ENCODE data around the gene SCAI. TPM values are rescaled to one million over a fixed set of nuclear protein-coding genes. Genes with fewer than 3 reads are reported as not detected.

The SCAI gene
- total RNA-seq, 6 experiments from 2014 or later: 4.7 to 7.2 (median 5.6) TPM

GRCh38 chr9:125003332-125003731 is 140.0 kb downstream of the SCAI start:
- no peaks in the 10 kb centered on the region for H3K36me3 Mint-ChIP-seq (ENCODE audit: low read depth)
- no peaks in the 10 kb centered on the region for H3K9me3 Mint-ChIP-seq
- no peak for DNase-seq
- H3K4me3 Mint-ChIP-seq: no peak overlapping the region
- no peaks in the 10 kb centered on the region for H3K4me1 Mint-ChIP-seq (ENCODE audit: low read depth)
- H3K27me3 Mint-ChIP-seq (ENCODE audit: insufficient read depth): no peaks in the 10 kb centered on the region
- no peak for TF ChIP-seq CTCF (IDR thresholded peaks at IDR 0.05)
- H3K27ac Mint-ChIP-seq: no peak overlapping the region

- H3K4me3 Mint-ChIP-seq: no peak overlapping the region
- no peak overlapping the region for H3K27ac Mint-ChIP-seq
- peaks cover 7% of the 10 kb centered on the region; the same call in 1 of the 2 replicates for H3K4me1 Mint-ChIP-seq (ENCODE audit: low read depth)
- peaks cover 2% of the 10 kb centered on the region; the same call in 1 of the 2 replicates for H3K27me3 Mint-ChIP-seq (ENCODE audit: insufficient read depth)
- no peak for TF ChIP-seq CTCF (IDR thresholded peaks at IDR 0.05)
- 0 out of 2 replicates have a peak, but pooled peaks cover 9% of the 10 kb centered on the region for H3K36me3 Mint-ChIP-seq (ENCODE audit: low read depth)
- no peaks in the 10 kb centered on the region for H3K9me3 Mint-ChIP-seq
- DNase-seq: no peak
These were observed 159.6 kb downstream of the SCAI start for GRCh38 chr9:124983698-124984097.

- Mint-ChIP-seq H3K4me3 (no peak overlapping the region), H3K9me3 (no peaks in the 10 kb centered on the region), H3K27me3 (ENCODE audit: insufficient read depth) (peaks cover 2% of the 10 kb centered on the region), H3K4me1 (ENCODE audit: low read depth) (no peaks in the 10 kb centered on the region), H3K36me3 (ENCODE audit: low read depth) (0 out of 2 replicates have a peak, but pooled peaks cover 9% of the 10 kb centered on the region), H3K27ac (no peak overlapping the region)
- no peak for TF ChIP-seq CTCF (IDR thresholded peaks at IDR 0.05)
- DNase-seq: no peak
These were observed 162.9 kb downstream of the SCAI start for GRCh38 chr9:124980431-124980830.

- H3K9me3 Mint-ChIP-seq: no peaks in the 10 kb centered on the region
- no peak overlapping the region for H3K4me3 Mint-ChIP-seq
- H3K4me1 Mint-ChIP-seq (ENCODE audit: low read depth): no peaks in the 10 kb centered on the region; the same call in 1 of the 2 replicates
- no peak for DNase-seq
- TF ChIP-seq CTCF (IDR thresholded peaks at IDR 0.05): no peak
- no peak overlapping the region for H3K27ac Mint-ChIP-seq
- H3K36me3 Mint-ChIP-seq (ENCODE audit: low read depth): peaks cover 5% of the 10 kb centered on the region
- H3K27me3 Mint-ChIP-seq (ENCODE audit: insufficient read depth): peaks cover under 1% of the 10 kb centered on the region
These were observed 168.2 kb downstream of the SCAI start for GRCh38 chr9:124975131-124975530.

- no peak for TF ChIP-seq CTCF (IDR thresholded peaks at IDR 0.05)
- DNase-seq: no peak
- Mint-ChIP-seq H3K27ac (no peak overlapping the region), H3K36me3 (ENCODE audit: low read depth) (peaks cover 5% of the 10 kb centered on the region), H3K27me3 (ENCODE audit: insufficient read depth) (no peaks in the 10 kb centered on the region; the same call in 1 of the 2 replicates), H3K9me3 (no peaks in the 10 kb centered on the region), H3K4me3 (no peak overlapping the region), H3K4me1 (ENCODE audit: low read depth) (no peaks in the 10 kb centered on the region; the same call in 1 of the 2 replicates)
These were observed 169.5 kb downstream of the SCAI start for GRCh38 chr9:124973807-124974206.
